AG04449 (cell line): ENCODE results near the gene IL36A.

ENCODE experiments used
- CTCF ChIA-PET: fragments of 350-600 bp; formaldehyde crosslinking; extraction: SDS; loops from one replicate; lab custom pipeline; 2021; ENCODE audit warnings: antibody characterized with exemption; lab: Yijun Ruan, JAX
- POLR2A ChIA-PET: fragments of 400-600, 350-600 bp; formaldehyde crosslinking; extraction: SDS; loops from one replicate; lab custom pipeline; 2020; ENCODE audit warnings: antibody characterized with exemption, inconsistent platforms; lab: Yijun Ruan, JAX
- DNase-seq: peaks from one replicate; pipeline ENCODE4 v3.0.0-alpha.2; 2010; ENCODE audit warnings: low read depth, low spot score
- H3K4me3 ChIP-seq: 2 replicates; pipeline ENCODE4 v1.5.1; 2011; ENCODE audit warnings: low read depth, mild to moderate bottlenecking, control low read depth, low read length
- CTCF ChIP-seq: IDR thresholded peaks from one replicate; pipeline ENCODE4 v1.5.1; 2011; ENCODE audit warnings: mild to moderate bottlenecking, moderate library complexity, low read length, control low read depth, inconsistent platforms; ENCODE audit not compliant: insufficient read depth; ENCODE audit errors: missing control alignments

Gene IL36A

GRCh38 chr2:113009622-113010021, 4.4 kb downstream of the IL36A start:
- POLR2A ChIA-PET = no interaction called here
- CTCF ChIA-PET = interaction anchor here (1.6 kb wide), 1 partner anchor 260 kb away, joined by 3 read pairs; no protein-coding TSS in a partner anchor
- TF ChIP-seq CTCF = no peak
- no peak for DNase-seq
- no peak overlapping the region for H3K4me3 ChIP-seq

- no peak for DNase-seq
- no peak for TF ChIP-seq CTCF
- ChIA-PET CTCF (interaction anchor here (1.6 kb wide), 1 partner anchor 261 kb away, joined by 3 read pairs; no protein-coding TSS in a partner anchor), POLR2A (no interaction called here)
- no peak overlapping the region for H3K4me3 ChIP-seq
Measured at GRCh38 chr2:113010088-113010487, 4.8 kb downstream of the IL36A start.

- CTCF ChIA-PET = no interaction called here
- no peak for DNase-seq
- POLR2A ChIA-PET = no interaction called here
- no peak overlapping the region for H3K4me3 ChIP-seq
- TF ChIP-seq CTCF = no peak
Measured at GRCh38 chr2:113011108-113011507, 5.8 kb downstream of the IL36A start.

GRCh38 chr2:113012436-113013335, 7.4 kb downstream of the IL36A start:
- DNase-seq = no peak
- TF ChIP-seq CTCF = no peak
- H3K4me3 ChIP-seq = no peak overlapping the region
- CTCF ChIA-PET = no interaction called here
- POLR2A ChIA-PET = no interaction called here

- no peak overlapping the region for H3K4me3 ChIP-seq
- TF ChIP-seq CTCF = no peak
- ChIA-PET POLR2A (no interaction called here), CTCF (interaction anchor here (0.6 kb wide), 1 partner anchor 56 kb away, joined by 3 read pairs; no protein-coding TSS in a partner anchor)
- no peak for DNase-seq
Measured at GRCh38 chr2:113013336-113013661, 8.0 kb downstream of the IL36A start.

- TF ChIP-seq CTCF = no peak
- ChIA-PET POLR2A (no interaction called here), CTCF (no interaction called here)
- no peak for DNase-seq
- H3K4me3 ChIP-seq = no peak overlapping the region
Measured at GRCh38 chr2:113014067-113014466, 8.8 kb downstream of the IL36A start.
